H1 (cell line): ENCODE measurements around the gene PDRG1. TPM values are rescaled to one million over a fixed set of nuclear protein-coding genes. Genes with fewer than 3 reads are reported as not detected.

ENCODE experiments used
- CTCF ChIA-PET: fragments of 300-600 bp; sonication (Branson Sonifier 250); formaldehyde crosslinking; loops from one replicate; lab custom pipeline; 2021; ENCODE audit not compliant: partially characterized antibody; lab: Charles Lee
- POLR2A ChIA-PET: fragments of 300-600 bp; sonication (Branson Sonifier 250); formaldehyde crosslinking; loops from one replicate; lab custom pipeline; 2021; ENCODE audit warnings: inconsistent platforms; ENCODE audit not compliant: partially characterized antibody; lab: Charles Lee
- DNase-seq, 2 experiments: peaks; one replicate each; pipeline versions ENCODE4 v3.0.0 to v3.0.0-alpha.2; 2010 to 2022; ENCODE audit warnings: low spot score in 2 of 2, low read depth in 1 of 2, mixed read lengths in 1 of 2
- FAIRE-seq: peaks from 2 replicates; lab custom pipeline; 2011; peaks lifted over from hg19 to GRCh38; lab: Jason Lieb, UNC
- H2AFZ ChIP-seq: 2 replicates; pipeline ENCODE4 v1.8.1; 2012; ENCODE audit warnings: low read length, inconsistent platforms
- H2AK5ac ChIP-seq: 2 replicates; pipeline ENCODE4 v1.6.1; 2013; ENCODE audit warnings: low read depth, low read length
- H2BK120ac ChIP-seq: replicated peaks from 2 replicates; pipeline ENCODE3; 2013; ENCODE audit warnings: low read depth, low read length, inconsistent platforms
- H2BK12ac ChIP-seq: 2 replicates; pipeline ENCODE4 v1.6.1; 2013; ENCODE audit warnings: low read depth, low read length
- H2BK15ac ChIP-seq: 2 replicates; pipeline ENCODE4 v1.6.1; 2013; ENCODE audit warnings: low read length
- H2BK20ac ChIP-seq: 2 replicates; pipeline ENCODE4 v1.6.1; 2013; ENCODE audit warnings: low read length
- H2BK5ac ChIP-seq: 2 replicates; pipeline ENCODE4 v1.6.1; 2013; ENCODE audit warnings: low read depth, low read length
- H3K14ac ChIP-seq: 2 replicates; pipeline ENCODE4 v1.6.1; 2013; ENCODE audit warnings: inconsistent platforms; ENCODE audit not compliant: insufficient read length
- H3K18ac ChIP-seq: 2 replicates; pipeline ENCODE4 v1.6.1; 2013; ENCODE audit warnings: low read length; ENCODE audit errors: extremely low read depth
- H3K23ac ChIP-seq: 2 replicates; pipeline ENCODE4 v1.6.1; 2013; ENCODE audit warnings: inconsistent platforms; ENCODE audit not compliant: insufficient read length
- H3K23me2 ChIP-seq: 2 replicates; pipeline ENCODE4 v1.6.1; 2013; ENCODE audit warnings: low read depth, low read length
- H3K27ac ChIP-seq: 2 replicates; pipeline ENCODE4 v1.6.1; 2011; ENCODE audit warnings: low read depth, low read length, inconsistent platforms
- H3K27me3 ChIP-seq, 4 experiments: replicated peaks in 1 of 4; 1 replicate in 1 of 4; 2 replicates in 3 of 4; pipeline versions ENCODE4 v1.6.1 to v1.8.1; 2011 to 2013; ENCODE audit warnings: low read length in 3 of 4, mild to moderate bottlenecking in 3 of 4, inconsistent platforms in 2 of 4, mixed read lengths in 2 of 4, moderate library complexity in 1 of 4; ENCODE audit not compliant: control insufficient read depth in 3 of 4, insufficient read depth in 3 of 4; ENCODE audit errors: extremely low read depth in 1 of 4
- H3K36me3 ChIP-seq, 4 experiments: 2 replicates each; pipeline versions ENCODE4 v1.6.1 to v1.8.1; 2011 to 2013; ENCODE audit warnings: mild to moderate bottlenecking in 4 of 4, low read length in 3 of 4, moderate library complexity in 2 of 4, control low read depth in 1 of 4, inconsistent platforms in 1 of 4; ENCODE audit not compliant: insufficient read depth in 4 of 4, control insufficient read depth in 2 of 4
- H3K4ac ChIP-seq: replicated peaks from 2 replicates; pipeline ENCODE3; 2013; ENCODE audit warnings: low read length, low read depth, mixed read lengths, inconsistent platforms; ENCODE audit not compliant: insufficient read length
- H3K4me1 ChIP-seq, 4 experiments: replicated peaks in 1 of 4; 1 replicate in 1 of 4; 2 replicates in 3 of 4; pipeline versions ENCODE4 v1.6.1 to v1.8.1; 2011 to 2013; ENCODE audit warnings: low read length in 3 of 4, inconsistent platforms in 2 of 4, mixed read lengths in 1 of 4; ENCODE audit not compliant: insufficient read depth in 4 of 4, control insufficient read depth in 3 of 4
- H3K4me2 ChIP-seq, 2 experiments: 2 replicates each; pipeline versions ENCODE4 v1.6.1 to v1.8.1; 2011 to 2013; ENCODE audit warnings: low read depth in 2 of 2, low read length in 2 of 2, control low read depth in 1 of 2, inconsistent platforms in 1 of 2, mild to moderate bottlenecking in 1 of 2; ENCODE audit not compliant: insufficient read depth in 1 of 2
- H3K4me3 ChIP-seq, 4 experiments: fragments of 200-600, 300-600 bp in 1 of 4; sonication (generic), shearing (Covaris generic), sonication (Bioruptor Twin) in 1 of 4; 2 replicates each; pipeline versions ENCODE4 v1.5.1 to v1.8.1; 2011 to 2016; ENCODE audit warnings: low read length in 4 of 4, low read depth in 3 of 4, control low read depth in 2 of 4, inconsistent platforms in 2 of 4, mild to moderate bottlenecking in 2 of 4, mixed read lengths in 1 of 4, moderate library complexity in 1 of 4; ENCODE audit not compliant: insufficient read depth in 2 of 4; ENCODE audit errors: extremely low read depth in 1 of 4
- H3K56ac ChIP-seq: replicated peaks from 2 replicates; pipeline ENCODE3; 2013; ENCODE audit warnings: low read depth, mild to moderate bottlenecking, mixed read lengths, low read length, inconsistent platforms; ENCODE audit not compliant: insufficient read length
- H3K79me1 ChIP-seq: 2 replicates; pipeline ENCODE4 v1.6.1; 2013; ENCODE audit warnings: low read depth, low read length, control low read depth
- H3K79me2 ChIP-seq, 2 experiments: 2 replicates each; pipeline versions ENCODE4 v1.6.1 to v1.8.1; 2012 to 2013; ENCODE audit warnings: low read length in 2 of 2, mild to moderate bottlenecking in 2 of 2, inconsistent platforms in 1 of 2; ENCODE audit not compliant: insufficient read depth in 2 of 2, control insufficient read depth in 1 of 2
- H3K9ac ChIP-seq, 4 experiments: replicated peaks in 1 of 4; 1 replicate in 1 of 4; 2 replicates in 3 of 4; pipeline versions ENCODE4 v1.6.1 to v1.8.1; 2011 to 2013; ENCODE audit warnings: low read depth in 3 of 4, low read length in 3 of 4, control low read depth in 2 of 4, mild to moderate bottlenecking in 2 of 4, moderate library complexity in 2 of 4, inconsistent platforms in 1 of 4; ENCODE audit errors: extremely low read depth in 1 of 4
- H3K9me3 ChIP-seq, 2 experiments: 2 replicates each; pipeline versions ENCODE4 v1.6.1 to v1.8.1; 2012 to 2013; ENCODE audit warnings: mild to moderate bottlenecking in 2 of 2, moderate library complexity in 2 of 2, control low read depth in 1 of 2, inconsistent platforms in 1 of 2, low read depth in 1 of 2, low read length in 1 of 2, mixed read lengths in 1 of 2; ENCODE audit not compliant: insufficient read depth in 2 of 2
- H4K20me1 ChIP-seq, 2 experiments: replicated peaks in 1 of 2; 2 replicates each; pipeline versions ENCODE3 to v1.8.1; 2011 to 2013; ENCODE audit warnings: inconsistent platforms in 2 of 2, low read length in 2 of 2, mild to moderate bottlenecking in 1 of 2; ENCODE audit not compliant: insufficient read depth in 2 of 2, control insufficient read depth in 1 of 2
- H4K5ac ChIP-seq: 2 replicates; pipeline ENCODE4 v1.6.1; 2013; ENCODE audit warnings: low read length, low read depth, mixed read lengths, inconsistent platforms; ENCODE audit not compliant: insufficient read length
- H4K8ac ChIP-seq: 2 replicates; pipeline ENCODE4 v1.8.0; 2013; ENCODE audit warnings: mild to moderate bottlenecking, moderate library complexity, low read length, inconsistent platforms; ENCODE audit not compliant: insufficient read depth; ENCODE audit errors: extremely low read depth
- H4K91ac ChIP-seq: replicated peaks from 2 replicates; pipeline ENCODE3; 2013; ENCODE audit warnings: low read length, mixed read lengths, inconsistent platforms; ENCODE audit not compliant: insufficient read length
- JUND ChIP-seq: IDR thresholded peaks from 2 replicates; pipeline ENCODE4 v1.6.1; 2011; ENCODE audit warnings: mild to moderate bottlenecking, improper control_type of control experiment, low read length
- WGBS, 2 experiments: shearing (Covaris generic) in 1 of 2; methylation state at CpG; one replicate each; pipeline versions ENCODE4 v1.1.6 to v1.1.7; 2013 to 2015; ENCODE audit warnings: low lambda C conversion rate in 2 of 2, mixed read lengths in 2 of 2, inconsistent platforms in 1 of 2, low coverage in 1 of 2, missing lambda C conversion rate in 1 of 2; ENCODE audit not compliant: insufficient replicate concordance in 2 of 2, insufficient coverage in 1 of 2, insufficient read length in 1 of 2; ENCODE audit errors: extremely low coverage in 1 of 2, missing lambda C conversion rate in 1 of 2; 5-methylcytosine and 5-hydroxymethylcytosine counted together
- polyA plus RNA-seq, 7 experiments: library from polyadenylated mRNA; depleted of rRNA in 3 of 7; stranded (reverse) in 5 of 7; unstranded in 2 of 7; fragments of >200 nt in 5 of 7; fragments of 200-250 nt in 2 of 7; gene quantifications; 1 replicate in 5 of 7; 2 replicates in 1 of 7; 4 replicates in 1 of 7; pipeline versions ENCODE4 v1.2.1 to v1.2.3, GENCODE V29; 2011 to 2013; ENCODE audit warnings: missing spikeins in 2 of 7, mixed read lengths in 2 of 7
- total RNA-seq: library from RNA; stranded (reverse); fragmentation: NEBNext Ultra II Directional; extraction: Animal tissue kit (Norgen Biotek cat#: 25700); gene quantifications from 2 replicates; pipeline ENCODE4 v1.2.1, GENCODE V29; 2021

Gene PDRG1
- total and polyA plus RNA-seq, 2 of the 8 experiments (the other 6 are each of a cell fraction or from before 2014, with no cell fraction given): 14.2 to 20.8 TPM

DNA sequence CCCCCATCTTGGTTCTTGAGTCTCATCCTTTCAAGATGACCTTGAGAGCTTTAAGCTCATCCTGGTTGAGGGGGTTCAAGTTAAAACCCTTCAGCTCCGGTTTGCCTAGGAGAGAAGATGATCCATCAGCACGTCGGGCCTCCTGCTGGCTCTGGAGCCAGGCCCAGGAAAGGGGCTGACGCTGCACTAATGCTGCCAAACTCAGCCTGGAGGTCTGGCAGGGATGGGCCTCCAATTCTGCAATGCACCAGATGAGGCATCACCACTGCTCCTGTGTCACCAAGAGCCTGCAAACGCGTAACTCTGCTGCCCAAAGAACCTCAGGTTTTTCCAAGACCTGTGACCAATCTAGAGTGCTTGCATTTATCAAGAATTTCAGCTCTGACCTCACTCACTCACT is 6.1 kb downstream of the PDRG1 start:
- Histone ChIP-seq H2BK120ac (no peak overlapping the region), H4K5ac (no peak overlapping the region), H3K27ac (no peak overlapping the region), H3K79me1 (no peaks in the 10 kb centered on the region; the same call in 1 of the 2 replicates), H3K14ac (no peak overlapping the region), H3K4me3 (no peak overlapping the region), H2AK5ac (no peak overlapping the region), H3K18ac (no peak overlapping the region), H3K23me2 (no peaks in the 10 kb centered on the region), H3K23ac (no peak overlapping the region), H3K4ac (no peak overlapping the region), H3K4me1 (peaks cover 0 to 5% (median under 1%) of the 10 kb centered on the region in 4 experiments; a peak in 3 of 7 replicates), H3K4me2 (no peak overlapping the region), H4K20me1 (peaks cover 4 to 6% of the 10 kb centered on the region in 2 experiments), H2BK15ac (no peak overlapping the region), H3K9me3 (peaks cover 2 to 6% of the 10 kb centered on the region in 2 experiments; a peak in 3 of 4 replicates), H2AFZ (no peak overlapping the region), H3K56ac (no peak overlapping the region), H2BK5ac (no peak overlapping the region), H3K9ac (no peak overlapping the region), H2BK12ac (no peak overlapping the region), H4K91ac (no peak overlapping the region), H3K27me3 (no peaks in the 10 kb centered on the region), H3K79me2 (peaks cover 7 to 13% of the 10 kb centered on the region in 2 experiments; a peak in 3 of 4 replicates), H2BK20ac (no peak overlapping the region), H4K8ac (no peak overlapping the region), H3K36me3 (peaks cover 32 to 50% (median 43%) of the 10 kb centered on the region in 4 experiments)
- ChIA-PET CTCF (interaction anchor here (0.8 to 8.3 kb wide), 5 partner anchors 10 to 123 kb away, joined by 3 to 71 read pairs (median 3); no protein-coding TSS in a partner anchor), POLR2A (no interaction called here)
- FAIRE-seq: no peak
- 89% methylated on average over 6 of the region's 6 CpGs; no CpG with 5 or more reads in 1 of the 2 experiments for WGBS, 2 experiments
- no peak for TF ChIP-seq JUND
- no peak for DNase-seq
